HepG2 (cell line): ENCODE measurements around the gene CHMP4B. TPM values are rescaled to one million over a fixed set of nuclear protein-coding genes. Genes with fewer than 3 reads are reported as not detected.

ENCODE experiments used
- ATAC-seq: fragments of 200-7000 bp; cut with Tn5 transposase; 3 replicates; pipeline ENCODE4 v1.9.1; 2020; ENCODE audit warnings: mild to moderate bottlenecking, moderate library complexity
- BruUV-seq: library from RNA; stranded (reverse); fragments of 400-500 nt; replicated peaks from 2 replicates; lab custom pipeline; 2021; lab: Mats Ljungman, UMichigan
- CTCF ChIA-PET: fragments of 300-600 bp; formaldehyde crosslinking; extraction: SDS; loops from one replicate; lab custom pipeline; 2021; ENCODE audit warnings: low total read pairs, inconsistent platforms, low intra/inter-chr PET ratio; lab: Yijun Ruan, JAX
- POLR2A ChIA-PET: fragments of 350-600 bp; sonication (Branson Sonifier 250); formaldehyde crosslinking; loops from one replicate; lab custom pipeline; 2020; ENCODE audit warnings: antibody characterized with exemption, inconsistent platforms; lab: Yijun Ruan, JAX
- DNase-seq: peaks from one replicate; pipeline ENCODE4 v3.0.0-alpha.2; 2015; ENCODE audit warnings: low spot score
- FAIRE-seq: peaks from 3 replicates; lab custom pipeline; 2011; peaks lifted over from hg19 to GRCh38; lab: Jason Lieb, UNC
- H2AFZ ChIP-seq: one replicate; pipeline ENCODE4 v1.6.1; 2011; ENCODE audit warnings: low read length, inconsistent platforms
- H3K27ac ChIP-seq: fragments of 300-600 bp; 3 replicates; pipeline ENCODE4 v1.8.0; 2011; ENCODE audit warnings: mixed run types, mild to moderate bottlenecking, mixed read lengths, low read length, inconsistent platforms; ENCODE audit not compliant: insufficient read depth; ENCODE audit errors: extremely low read length
- H3K27me3 ChIP-seq, 2 experiments: fragments of 200-600 bp in 1 of 2; 2 replicates in 1 of 2; 3 replicates in 1 of 2; pipeline versions ENCODE4 v1.6.0 to v1.8.0; 2011; ENCODE audit warnings: low read length in 2 of 2, mild to moderate bottlenecking in 2 of 2, moderate library complexity in 2 of 2, inconsistent platforms in 1 of 2; ENCODE audit not compliant: insufficient read depth in 2 of 2, control insufficient read depth in 1 of 2
- H3K36me3 ChIP-seq, 2 experiments: fragments of 200-600 bp in 1 of 2; replicated peaks in 1 of 2; 2 replicates in 1 of 2; 3 replicates in 1 of 2; pipeline versions ENCODE4 v1.5.1 to v1.8.0; 2011; ENCODE audit warnings: low read length in 2 of 2, inconsistent platforms in 1 of 2; ENCODE audit not compliant: insufficient read depth in 2 of 2, control insufficient read depth in 1 of 2
- H3K4me1 ChIP-seq: 2 replicates; pipeline ENCODE4 v1.5.1; 2012; ENCODE audit warnings: low read length, inconsistent platforms; ENCODE audit not compliant: insufficient read depth
- H3K4me2 ChIP-seq: 2 replicates; pipeline ENCODE4 v1.6.0; 2011; ENCODE audit warnings: low read depth, low read length, inconsistent platforms
- H3K4me3 ChIP-seq, 3 experiments: fragments of 200-600 bp in 1 of 3; sonication (generic), shearing (Covaris generic) in 1 of 3; replicated peaks in 1 of 3; 2 replicates each; pipeline ENCODE4 v1.5.1; 2011 to 2016; ENCODE audit warnings: low read length in 3 of 3, inconsistent platforms in 2 of 3, low read depth in 2 of 3, mild to moderate bottlenecking in 2 of 3, control low read depth in 1 of 3, mixed read lengths in 1 of 3; ENCODE audit not compliant: insufficient read depth in 1 of 3
- H3K79me2 ChIP-seq: one replicate; pipeline ENCODE4 v1.6.1; 2011; ENCODE audit warnings: low read length, inconsistent platforms; ENCODE audit not compliant: insufficient read depth
- H3K9ac ChIP-seq: 2 replicates; pipeline ENCODE4 v1.6.0; 2011; ENCODE audit warnings: mild to moderate bottlenecking, low read depth, low read length, inconsistent platforms; ENCODE audit not compliant: insufficient read depth
- H3K9me3 ChIP-seq: 2 replicates; pipeline ENCODE4 v1.5.1; 2012; ENCODE audit warnings: mild to moderate bottlenecking, low read length
- H4K20me1 ChIP-seq: 2 replicates; pipeline ENCODE4 v1.6.0; 2011; ENCODE audit warnings: inconsistent platforms, mild to moderate bottlenecking, low read length, moderate library complexity; ENCODE audit not compliant: insufficient read depth
- ELF4 ChIP-seq: sonication (generic); formaldehyde crosslinking; IDR thresholded peaks from 2 replicates; pipeline ENCODE4 v1.5.0; 2020; ENCODE audit warnings: missing genetic modification reagents, mild to moderate bottlenecking, moderate library complexity, borderline replicate concordance
- EP300 ChIP-seq, 3 experiments: sonication (generic) in 1 of 3; formaldehyde crosslinking in 1 of 3; IDR thresholded peaks; 2 replicates each; pipeline versions ENCODE4 v1.5.1 to v1.6.1; 2011 to 2020; ENCODE audit warnings: low read depth in 2 of 3, low read length in 2 of 3, borderline replicate concordance in 1 of 3, improper control_type of control experiment in 1 of 3, mild to moderate bottlenecking in 1 of 3, missing genetic modification reagents in 1 of 3, moderate library complexity in 1 of 3
- FOXK2 ChIP-seq: fragments of 450-650 bp; IDR thresholded peaks from 2 replicates; pipeline ENCODE4 v1.6.1; 2016
- HCFC1 ChIP-seq: fragments of 150-350 bp; IDR thresholded peaks from 2 replicates; pipeline ENCODE4 v1.6.1; 2014; ENCODE audit warnings: low read depth, low read length
- HNF1A ChIP-seq, 2 experiments: sonication (generic) in 1 of 2; formaldehyde crosslinking in 1 of 2; IDR thresholded peaks; 2 replicates each; pipeline versions ENCODE4 v1.4.0 to v1.6.1; 2016 to 2020; ENCODE audit warnings: borderline replicate concordance in 1 of 2, low read depth in 1 of 2, mild to moderate bottlenecking in 1 of 2, missing genetic modification reagents in 1 of 2
- MAFG ChIP-seq: sonication (generic); formaldehyde crosslinking; IDR thresholded peaks from 2 replicates; pipeline ENCODE4 v1.5.1; 2020; ENCODE audit warnings: mild to moderate bottlenecking, missing genetic modification reagents
- NFE2 ChIP-seq: sonication (generic); formaldehyde crosslinking; IDR thresholded peaks from 2 replicates; pipeline ENCODE4 v1.4.0; 2020; ENCODE audit warnings: missing genetic modification reagents
- NR2F2 ChIP-seq: IDR thresholded peaks from 2 replicates; pipeline ENCODE4 v1.6.1; 2012; ENCODE audit warnings: low read depth, inconsistent platforms, borderline replicate concordance
- SIX1 ChIP-seq: sonication (generic); formaldehyde crosslinking; IDR thresholded peaks from 2 replicates; pipeline ENCODE4 v1.4.0; 2020; ENCODE audit warnings: missing genetic modification reagents, borderline replicate concordance
- SIX4 ChIP-seq: sonication (generic); formaldehyde crosslinking; IDR thresholded peaks from 2 replicates; pipeline ENCODE4 v1.4.0; 2020; ENCODE audit warnings: missing genetic modification reagents
- TEAD3 ChIP-seq: optimal IDR thresholded peaks from 2 replicates; pipeline ENCODE3; 2016; ENCODE audit warnings: borderline replicate concordance
- ZBTB3 ChIP-seq: sonication (generic); formaldehyde crosslinking; IDR thresholded peaks from 2 replicates; pipeline ENCODE4 v1.4.0; 2020; ENCODE audit warnings: low read depth, mild to moderate bottlenecking, moderate library complexity, missing genetic modification reagents, borderline replicate concordance
- ZNF253 ChIP-seq: sonication (generic); formaldehyde crosslinking; IDR thresholded peaks from 2 replicates; pipeline ENCODE4 v1.8.0; 2022; ENCODE audit warnings: mild to moderate bottlenecking, missing genetic modification reagents, borderline replicate concordance
- ZNF737 ChIP-seq: sonication (generic); formaldehyde crosslinking; IDR thresholded peaks from 2 replicates; pipeline ENCODE4 v1.5.0; 2020; ENCODE audit warnings: missing genetic modification reagents, mild to moderate bottlenecking, borderline replicate concordance
- ZNF841 ChIP-seq: sonication (generic); formaldehyde crosslinking; IDR thresholded peaks from 2 replicates; pipeline ENCODE4 v1.8.1; 2023; ENCODE audit warnings: missing genetic modification reagents, borderline replicate concordance
- WGBS: methylation state at CpG from one replicate; pipeline ENCODE4 v1.1.6; 2017; ENCODE audit warnings: low lambda C conversion rate; 5-methylcytosine and 5-hydroxymethylcytosine counted together
- in situ Hi-C: cut with HindIII; loops from 2 replicates; pipeline ENCODE4 v1.10.0; 2017; ENCODE audit warnings: low pct_unique_long_range_greater_than_20kb; ENCODE audit not compliant: extremely low pct_ligation_motif_present
- intact Hi-C: fragments of 100-400 bp; cut with micrococcal nuclease; formaldehyde crosslinking; loops from one replicate; pipeline ENCODE4 v1.10.0; 2022; ENCODE audit not compliant: unreplicated experiment
- polyA plus RNA-seq, 8 experiments: library from polyadenylated mRNA; depleted of rRNA in 3 of 8; stranded (reverse) in 7 of 8; unstranded in 1 of 8; fragments of >200 nt; fragmentation: Illumina TruSeq in 4 of 8; extraction: Trizol in 4 of 8; gene quantifications; 2 replicates each; pipeline versions ENCODE4 v1.2.1 to v1.2.3, GENCODE V29; 2011 to 2016; ENCODE audit warnings: low read depth in 4 of 8, missing spikeins in 1 of 8, mixed read lengths in 1 of 8; ENCODE audit not compliant: insufficient read depth in 1 of 8
- total RNA-seq, 5 experiments: library from RNA; depleted of rRNA; stranded (reverse); fragments of >200 nt; fragmentation: Illumina TruSeq; extraction: Trizol; gene quantifications; 2 replicates each; pipeline ENCODE4 v1.2.3, GENCODE V29; 2016; ENCODE audit warnings: low read depth in 1 of 5
- TF ChIP-seq, protein P1 (sequence below): sonication (generic); formaldehyde crosslinking; IDR thresholded peaks from 2 replicates; pipeline ENCODE4 v1.5.1; 2020; ENCODE audit warnings: missing genetic modification reagents, mild to moderate bottlenecking, borderline replicate concordance

CHMP4B gene
- total and polyA plus RNA-seq, 2 of the 13 experiments (the other 11 are each of a cell fraction or from before 2014, with no cell fraction given) = 40.1 to 45.6 TPM

GRCh38 chr20:33811776-33812151 is 616 bp downstream of the CHMP4B start:
- ChIA-PET POLR2A (interaction anchor here (1.0 to 6.6 kb wide), 11 partner anchors 12 to 1930 kb away, joined by 3 to 140 read pairs (median 4); partner anchors contain the start of genes CDK5RAP1, EIF2S2, RALY and RBM39), CTCF (no interaction called here)
- Histone ChIP-seq H3K9me3 (no peaks in the 10 kb centered on the region), H3K79me2 (peaks cover 53% of the 10 kb centered on the region), H3K4me2 (peak overlapping the region; percentile 91), H4K20me1 (peaks cover 23% of the 10 kb centered on the region), H2AFZ (peak overlapping the region; percentile 10), H3K4me3 (peak overlapping the region; percentile 83 to 96 (median 87)), H3K27me3 (no peaks in the 10 kb centered on the region; a peak in 1 of 5 replicates), H3K27ac (peak overlapping the region; percentile 72), H3K36me3 (peaks cover 4 to 13% of the 10 kb centered on the region in 2 experiments; a peak in 3 of 5 replicates), H3K9ac (peak overlapping the region; percentile 94), H3K4me1 (peaks cover 56% of the 10 kb centered on the region)
- DNase-seq (no peak), FAIRE-seq (no peak), ATAC-seq (peak; percentile 7)
- TSS peak; percentile 76 for BruUV-seq
- in situ Hi-C loops = no loop called here
- 2% methylated on average over 12 of the region's 12 CpGs for WGBS
- intact Hi-C loops = loop anchor here (1.0 to 5.0 kb wide), 5 partner anchors 14 to 301 kb away; partner anchors contain the start of genes E2F1 and EIF2S2
- 0 out of 2 replicates have a peak, but pooled peaks have one; percentile 2 for TF ChIP-seq HCFC1
- no peak for TF ChIP-seq SIX1 (CRISPR knock-in tag)
- no peak for TF ChIP-seq TEAD3 (CRISPR knock-in tag)
- 0 out of 2 replicates have a peak, but pooled peaks have one; percentile 56 for TF ChIP-seq ZNF737
- TF ChIP-seq ZNF253 = no peak
- no peak for TF ChIP-seq ZNF841 (CRISPR knock-in tag)
- TF ChIP-seq, protein P1, sequence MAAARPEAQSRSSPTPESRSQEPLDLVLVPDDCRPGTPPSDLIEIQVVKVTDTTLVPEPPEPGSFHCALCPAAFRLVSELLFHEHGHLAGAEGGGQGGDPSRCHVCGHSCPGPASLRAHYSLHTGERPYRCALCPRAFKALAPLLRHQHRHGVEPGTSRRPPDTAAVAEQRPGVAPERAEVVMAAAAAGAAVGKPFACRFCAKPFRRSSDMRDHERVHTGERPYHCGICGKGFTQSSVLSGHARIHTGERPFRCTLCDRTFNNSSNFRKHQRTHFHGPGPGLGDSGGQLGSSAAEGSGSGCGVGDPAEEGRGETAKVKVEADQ = no peak
- TF ChIP-seq FOXK2 = 0 out of 2 replicates have a peak, but pooled peaks have one; percentile 37
- TF ChIP-seq NFE2 (CRISPR knock-in tag) = no peak
- no peak for TF ChIP-seq MAFG
- no peak for TF ChIP-seq SIX4 (CRISPR knock-in tag)
- TF ChIP-seq EP300 (IDR thresholded peaks at IDR 0.05; ENCODE audit: low read depth in 2 of 2, low read length in 2 of 2) = no peak
- no peak for TF ChIP-seq EP300 (CRISPR knock-in tag; IDR thresholded peaks at IDR 0.05; ENCODE audit: borderline replicate concordance)
- no peak for TF ChIP-seq NR2F2
- no peak for TF ChIP-seq HNF1A (IDR thresholded peaks at IDR 0.05; ENCODE audit: low read depth)
- no peak for TF ChIP-seq HNF1A (CRISPR knock-in tag; IDR thresholded peaks at IDR 0.05; ENCODE audit: borderline replicate concordance)
- peak; percentile 10; the same call in 1 of the 2 replicates for TF ChIP-seq ELF4
- TF ChIP-seq ZBTB3 = no peak
